Esophagus (tissue), 2 donors: ENCODE data around the gene ZBTB47. TPM values are rescaled to one million over a fixed set of nuclear protein-coding genes. Genes with fewer than 3 reads are reported as not detected.

Source experiments
- H3K27ac ChIP-seq, 2 donors: one replicate each; pipeline ENCODE4 v1.5.1; 2013; ENCODE audit warnings: low read depth in 2 of 2, mild to moderate bottlenecking in 2 of 2, inconsistent platforms in 1 of 2, low read length in 1 of 2, moderate library complexity in 1 of 2
- H3K27me3 ChIP-seq, 2 donors: one replicate each; pipeline ENCODE4 v1.6.1; 2013; ENCODE audit warnings: low read length in 2 of 2, control low read depth in 1 of 2, mild to moderate bottlenecking in 1 of 2; ENCODE audit not compliant: insufficient read depth in 2 of 2, control insufficient read depth in 1 of 2
- H3K36me3 ChIP-seq, 2 donors: one replicate each; pipeline ENCODE4 v1.6.1; 2013; ENCODE audit warnings: low read length in 1 of 2; ENCODE audit not compliant: control insufficient read depth in 2 of 2, insufficient read depth in 2 of 2
- H3K4me1 ChIP-seq, 2 donors: one replicate each; pipeline ENCODE4 v1.6.1; 2013; ENCODE audit warnings: low read length in 1 of 2; ENCODE audit not compliant: control insufficient read depth in 2 of 2, insufficient read depth in 2 of 2
- H3K4me3 ChIP-seq, 2 donors: one replicate each; pipeline ENCODE4 v1.5.1; 2013; ENCODE audit warnings: low read length in 2 of 2, mild to moderate bottlenecking in 2 of 2, low read depth in 1 of 2, moderate library complexity in 1 of 2
- H3K9me3 ChIP-seq, 2 donors: one replicate each; pipeline ENCODE4 v1.6.1; 2013; ENCODE audit warnings: mild to moderate bottlenecking in 2 of 2, low read depth in 1 of 2, low read length in 1 of 2, moderate library complexity in 1 of 2; ENCODE audit not compliant: control insufficient read depth in 2 of 2, insufficient read depth in 1 of 2
- WGBS, 2 donors: extraction: QIAGEN DNeasy Blood & Tissue Kit; methylation state at CpG; one replicate each; pipeline ENCODE4 v1.1.7; 2013; 5-methylcytosine and 5-hydroxymethylcytosine counted together
- polyA plus RNA-seq, 2 donors: library from polyadenylated mRNA; stranded (reverse); fragments of 200-250 nt; gene quantifications; one replicate each; pipeline ENCODE4 v1.2.3, GENCODE V29; 2013
- donor health status: healthy with polysubstance abuse.
- donor health status: Bipolar disorder and iron deficiency.

Gene ZBTB47
- polyA plus RNA-seq, 2 donors, result 3.5 to 6.0 TPM

DNA sequence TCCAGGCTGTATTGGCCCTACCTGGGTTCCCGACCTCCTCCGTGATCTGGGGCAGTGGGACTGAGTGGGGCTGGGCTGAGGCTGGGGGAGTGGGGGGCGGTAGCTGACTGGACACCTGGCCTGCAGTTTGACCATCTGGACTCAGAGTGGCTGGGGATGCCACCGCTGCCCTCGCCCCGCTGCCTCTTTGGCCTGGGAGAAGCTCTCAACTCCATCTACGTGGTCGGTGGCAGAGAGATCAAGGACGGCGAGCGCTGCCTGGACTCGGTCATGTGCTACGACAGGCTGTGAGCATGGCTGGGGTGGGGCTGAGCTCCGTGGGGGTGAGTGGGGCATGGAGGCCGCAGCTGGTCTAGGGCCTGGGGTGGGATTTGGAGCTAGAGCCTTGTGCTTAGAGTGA is 34.5 kb downstream of the ZBTB47 start:
- Histone ChIP-seq H3K27ac (no peak overlapping the region), H3K9me3 (peaks cover 0 to 3% of the 10 kb centered on the region in 2 donors), H3K4me1 (peaks cover 6 to 12% of the 10 kb centered on the region in 2 donors), H3K36me3 (no peaks in the 10 kb centered on the region), H3K4me3 (no peak overlapping the region), H3K27me3 (no peaks in the 10 kb centered on the region)
- WGBS, 2 donors, result 91 to 96% methylated on average over 15 of the region's 15 CpGs

DNA sequence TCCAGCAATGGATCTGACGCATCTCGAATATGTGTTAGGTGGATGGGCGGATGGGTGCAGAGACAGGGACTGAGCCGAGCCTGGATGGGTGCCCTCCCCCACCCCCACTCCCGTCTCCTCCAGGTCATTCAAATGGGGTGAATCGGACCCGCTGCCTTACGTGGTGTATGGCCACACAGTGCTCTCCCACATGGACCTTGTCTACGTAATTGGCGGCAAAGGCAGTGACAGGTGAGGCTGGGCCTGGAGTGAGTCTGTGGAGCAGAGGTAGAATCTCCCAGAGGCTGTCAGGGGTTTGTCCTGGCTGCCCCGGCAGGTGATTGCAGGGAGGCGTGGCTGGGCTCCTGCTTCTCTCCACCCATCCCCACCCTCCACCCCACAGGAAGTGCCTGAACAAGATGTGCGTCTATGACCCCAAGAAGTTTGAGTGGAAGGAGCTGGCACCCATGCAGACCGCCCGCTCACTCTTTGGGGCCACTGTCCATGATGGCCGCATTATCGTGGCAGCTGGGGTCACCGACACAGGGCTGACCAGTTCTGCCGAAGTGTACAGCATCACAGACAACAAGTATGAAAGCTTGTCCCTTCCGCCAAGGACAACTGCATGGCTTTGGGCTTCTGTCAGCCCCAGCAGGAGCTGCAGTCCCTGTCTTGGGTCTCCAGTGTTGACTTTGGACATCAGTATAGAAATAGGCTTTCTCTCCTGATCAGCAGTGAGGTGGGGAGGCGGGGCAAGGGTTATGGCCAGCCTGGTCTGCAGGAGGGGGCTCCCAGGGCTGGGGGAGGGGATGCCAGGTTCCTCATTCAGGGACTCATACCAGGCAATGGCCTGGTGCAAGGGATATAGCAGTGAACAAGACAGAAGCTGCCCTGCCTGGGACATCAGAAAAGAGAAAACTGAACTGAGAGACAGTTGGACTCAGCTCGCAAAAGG is 35.3 kb downstream of the ZBTB47 start:
- H3K27ac ChIP-seq, result no peak overlapping the region
- WGBS, 2 donors, result 89 to 91% methylated on average over 22 of the region's 22 CpGs
- peaks cover 4 to 7% of the 10 kb centered on the region in 2 donors for H3K4me1 ChIP-seq
- no peaks in the 10 kb centered on the region for H3K27me3 ChIP-seq
- H3K4me3 ChIP-seq, result no peak overlapping the region
- H3K36me3 ChIP-seq, result no peaks in the 10 kb centered on the region
- H3K9me3 ChIP-seq, result peaks cover 0 to 3% of the 10 kb centered on the region in 2 donors

DNA sequence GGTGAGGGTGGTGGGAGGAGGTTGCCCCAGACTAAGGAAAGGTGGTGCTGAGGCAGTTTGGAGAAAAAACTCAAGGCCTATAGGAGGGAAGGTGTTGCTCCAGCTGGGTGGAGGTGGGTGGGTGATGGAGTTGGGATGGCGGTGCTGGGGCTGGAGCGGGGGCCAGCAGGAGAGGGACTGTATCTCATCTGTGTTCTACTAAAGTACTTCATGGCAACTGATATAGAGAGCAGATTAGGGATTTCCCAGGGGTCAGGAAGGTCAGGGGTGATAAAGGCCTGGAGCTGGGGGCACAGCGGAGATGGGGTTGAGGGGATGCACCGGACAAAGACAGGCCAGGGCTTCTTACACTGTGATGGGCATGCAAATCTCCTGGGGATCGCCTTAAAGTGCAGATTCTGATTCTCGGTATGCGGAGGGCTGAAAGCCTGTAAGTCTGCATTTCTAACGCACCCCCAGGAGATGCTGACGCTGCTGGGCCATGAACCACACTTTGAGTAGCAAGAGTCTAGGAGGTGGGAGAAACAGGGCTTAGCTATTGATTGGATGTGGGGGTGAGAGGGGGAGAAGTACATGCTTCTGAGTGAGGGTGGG is 36.0 kb downstream of the ZBTB47 start:
- 72 to 79% methylated on average over 9 of the region's 9 CpGs for WGBS, 2 donors
- no peak overlapping the region for H3K27ac ChIP-seq
- H3K9me3 ChIP-seq, result peaks cover 0 to 3% of the 10 kb centered on the region in 2 donors
- H3K4me3 ChIP-seq, result no peak overlapping the region
- no peaks in the 10 kb centered on the region for H3K36me3 ChIP-seq
- peaks cover 4 to 7% of the 10 kb centered on the region in 2 donors for H3K4me1 ChIP-seq
- H3K27me3 ChIP-seq, result no peaks in the 10 kb centered on the region

DNA sequence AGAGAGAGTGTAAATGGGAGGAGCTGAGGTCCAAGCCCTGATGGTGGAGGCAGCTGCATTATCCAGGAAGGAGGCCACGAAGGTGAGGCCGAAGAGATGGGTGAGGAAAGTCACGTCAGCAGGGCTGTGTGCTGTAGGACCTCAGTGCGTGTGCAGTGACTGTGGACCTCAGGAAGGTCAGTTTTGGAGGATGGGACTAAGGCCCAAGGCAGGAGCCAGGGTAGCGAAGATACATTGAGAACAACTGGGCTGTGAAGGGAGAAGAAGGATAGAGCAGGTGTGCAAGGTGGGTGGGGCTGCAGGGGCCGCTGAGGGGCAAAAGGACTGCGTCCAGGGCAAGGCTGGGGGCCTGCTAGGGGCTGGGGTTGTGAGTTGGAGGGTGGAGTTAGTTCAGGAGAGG is 36.7 kb downstream of the ZBTB47 start:
- Histone ChIP-seq H3K27ac (no peak overlapping the region), H3K4me1 (peaks cover 4 to 7% of the 10 kb centered on the region in 2 donors), H3K27me3 (no peaks in the 10 kb centered on the region), H3K4me3 (no peak overlapping the region), H3K36me3 (no peaks in the 10 kb centered on the region), H3K9me3 (peaks cover 0 to 3% of the 10 kb centered on the region in 2 donors)
- 75 to 79% methylated on average over 7 of the region's 7 CpGs for WGBS, 2 donors

DNA sequence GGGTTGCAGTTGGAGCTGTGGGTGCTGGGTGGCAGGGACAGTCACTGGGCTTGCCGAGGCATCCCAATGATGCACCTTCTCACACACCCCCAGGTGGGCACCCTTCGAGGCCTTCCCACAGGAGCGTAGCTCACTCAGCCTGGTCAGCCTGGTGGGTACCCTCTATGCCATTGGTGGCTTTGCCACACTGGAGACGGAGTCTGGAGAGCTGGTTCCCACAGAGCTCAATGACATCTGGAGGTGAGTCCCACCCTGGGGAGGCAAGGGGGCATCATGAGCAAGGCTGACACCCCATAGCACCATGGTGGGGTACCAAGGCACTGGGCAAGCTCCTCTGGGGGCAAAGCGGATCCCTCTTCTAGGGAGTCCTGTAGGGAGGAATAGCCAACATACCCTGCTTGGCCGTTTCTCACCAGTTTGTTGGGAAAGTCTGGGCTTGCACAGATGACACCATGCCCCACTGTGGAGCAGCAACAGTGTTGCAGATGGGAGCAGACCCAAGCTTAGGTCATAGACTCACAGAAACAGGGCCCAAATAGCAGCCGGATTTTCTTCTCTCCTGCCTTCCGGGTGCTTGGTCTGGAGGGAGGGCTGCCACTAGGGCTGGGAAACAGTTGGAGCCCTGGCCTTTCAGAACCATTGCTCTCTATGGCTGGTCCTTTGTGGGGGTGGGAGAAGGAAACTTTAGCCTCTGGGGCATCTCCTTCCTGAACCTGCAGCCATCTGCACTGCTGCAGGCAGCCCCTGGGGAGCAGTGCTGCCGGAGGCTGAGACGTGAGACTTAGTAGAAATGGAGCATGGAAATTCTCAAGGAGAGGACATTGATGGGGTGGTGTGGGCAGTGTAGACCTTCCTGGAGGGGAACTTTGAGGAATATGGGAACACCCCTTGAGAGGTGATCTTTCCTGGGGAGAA is 37.5 kb downstream of the ZBTB47 start:
- Histone ChIP-seq H3K9me3 (peaks cover 0 to 3% of the 10 kb centered on the region in 2 donors), H3K36me3 (no peaks in the 10 kb centered on the region), H3K4me1 (peaks cover 0 to 1% of the 10 kb centered on the region in 2 donors), H3K4me3 (no peak overlapping the region), H3K27ac (no peak overlapping the region), H3K27me3 (no peaks in the 10 kb centered on the region)
- 71 to 76% methylated on average over 10 of the region's 10 CpGs for WGBS, 2 donors

DNA sequence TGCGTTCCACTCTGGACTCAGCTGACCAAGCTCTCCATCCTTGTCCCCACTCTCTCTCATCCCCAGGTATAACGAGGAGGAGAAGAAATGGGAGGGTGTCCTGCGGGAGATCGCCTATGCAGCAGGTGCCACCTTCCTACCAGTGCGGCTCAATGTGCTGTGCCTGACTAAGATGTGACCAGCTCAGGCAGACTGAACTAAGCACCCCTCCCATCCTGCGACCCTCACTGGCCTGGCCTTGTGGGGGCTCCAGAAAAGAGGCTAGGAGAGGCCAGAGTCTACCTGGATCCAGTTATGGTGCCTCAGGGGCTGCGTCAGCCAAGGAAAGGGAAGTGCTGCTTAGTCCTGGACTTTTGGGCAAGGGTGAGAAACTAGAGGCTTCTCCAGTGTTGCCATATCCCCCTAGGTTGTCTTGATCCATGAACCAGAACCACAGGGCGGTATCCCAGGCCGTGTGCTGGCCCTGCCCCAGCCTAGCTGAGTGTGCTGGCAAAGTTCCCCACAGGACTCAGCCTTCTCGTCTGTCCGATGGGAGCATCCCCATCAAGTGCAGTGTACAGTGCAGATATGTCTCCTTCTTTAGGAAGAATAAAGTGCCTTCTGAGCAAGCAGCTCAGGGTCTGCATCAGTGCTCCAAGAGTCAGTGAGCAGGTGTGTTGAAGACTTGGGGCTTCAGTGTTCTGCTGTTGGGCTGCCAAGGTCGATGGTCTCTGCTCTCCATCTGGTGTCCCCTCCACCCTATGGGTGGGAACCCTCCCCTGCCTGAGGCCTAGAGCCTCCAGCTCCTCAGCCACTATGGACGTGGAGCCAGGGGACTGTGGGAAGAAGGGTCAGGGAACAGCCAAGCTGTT is 38.5 kb downstream of the ZBTB47 start:
- Histone ChIP-seq H3K9me3 (no peaks in the 10 kb centered on the region), H3K27ac (no peak overlapping the region), H3K4me1 (no peaks in the 10 kb centered on the region), H3K27me3 (no peaks in the 10 kb centered on the region), H3K36me3 (no peaks in the 10 kb centered on the region), H3K4me3 (no peak overlapping the region)
- WGBS, 2 donors, result 72 to 76% methylated on average over 13 of the region's 13 CpGs

DNA sequence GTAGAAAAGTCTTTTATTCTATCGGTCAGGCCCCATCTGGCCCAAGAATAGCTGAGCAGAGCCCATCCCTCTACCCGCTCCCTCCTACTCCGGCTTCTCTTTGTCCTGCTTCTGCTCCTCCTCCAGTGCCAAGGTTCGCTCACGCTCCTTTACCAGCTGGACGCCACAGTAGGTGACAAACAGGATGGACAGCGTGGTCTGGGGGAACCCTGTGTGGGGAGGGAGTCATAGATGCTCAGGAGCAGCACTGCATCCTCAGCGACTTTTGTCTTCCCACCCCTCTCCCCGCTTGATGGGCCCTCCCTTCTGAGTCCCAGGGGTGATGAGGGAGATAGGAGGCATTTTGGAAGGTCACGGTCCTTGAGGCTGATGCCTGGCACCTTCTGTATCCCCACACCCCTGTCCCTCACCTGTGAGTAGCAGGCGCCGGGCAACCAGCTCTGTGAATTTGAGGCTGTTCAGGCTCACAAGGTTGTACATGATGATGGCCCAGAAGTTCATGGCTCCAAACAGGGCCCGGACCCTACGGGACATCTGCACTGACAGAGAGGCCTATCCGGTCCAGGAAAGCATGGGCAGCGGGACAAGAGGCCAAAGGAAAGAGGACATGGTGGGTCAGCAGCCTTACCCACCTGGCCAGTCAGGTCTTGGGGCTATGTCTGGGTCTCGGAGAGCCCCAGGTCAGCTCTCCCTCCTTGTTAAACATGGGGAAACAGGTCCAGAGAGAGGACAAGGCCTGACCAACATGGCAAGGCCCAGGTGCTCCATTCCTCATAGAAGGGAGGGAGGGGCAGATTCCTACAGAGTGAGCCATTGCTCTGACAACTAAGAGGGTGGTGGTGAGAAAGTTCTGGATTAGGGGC is 39.4 kb downstream of the ZBTB47 start:
- Histone ChIP-seq H3K27ac (no peak overlapping the region), H3K9me3 (no peaks in the 10 kb centered on the region), H3K27me3 (no peaks in the 10 kb centered on the region), H3K4me3 (no peak overlapping the region), H3K36me3 (no peaks in the 10 kb centered on the region), H3K4me1 (no peaks in the 10 kb centered on the region)
- WGBS, 2 donors, result 91% methylated on average over 17 of the region's 17 CpGs

DNA sequence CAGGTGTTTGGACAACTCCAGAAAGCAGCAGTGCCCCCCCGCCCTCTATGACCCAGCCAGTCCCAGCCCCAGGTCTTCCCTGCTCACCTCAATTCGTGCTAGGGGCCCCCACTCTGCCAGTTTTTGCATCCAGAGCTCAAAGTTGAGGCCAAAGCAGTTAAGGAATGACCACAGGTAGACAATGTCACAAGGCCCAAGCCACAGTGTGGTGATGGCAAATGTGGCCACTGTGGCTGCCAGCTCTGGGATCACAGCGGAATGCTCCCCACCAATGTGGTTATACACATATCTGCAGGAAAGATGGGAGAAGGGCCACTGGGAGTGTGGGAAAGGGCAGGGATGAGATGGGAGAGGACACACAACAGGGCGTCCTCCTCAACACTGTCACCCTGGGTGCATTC is 40.0 kb downstream of the ZBTB47 start:
- Histone ChIP-seq H3K36me3 (no peaks in the 10 kb centered on the region), H3K9me3 (no peaks in the 10 kb centered on the region), H3K4me3 (no peak overlapping the region), H3K27ac (no peak overlapping the region), H3K27me3 (no peaks in the 10 kb centered on the region), H3K4me1 (no peaks in the 10 kb centered on the region)
- 78 to 84% methylated on average over 4 of the region's 4 CpGs for WGBS, 2 donors
